ENCODE measurements around the gene CYFIP1.

DNA sequence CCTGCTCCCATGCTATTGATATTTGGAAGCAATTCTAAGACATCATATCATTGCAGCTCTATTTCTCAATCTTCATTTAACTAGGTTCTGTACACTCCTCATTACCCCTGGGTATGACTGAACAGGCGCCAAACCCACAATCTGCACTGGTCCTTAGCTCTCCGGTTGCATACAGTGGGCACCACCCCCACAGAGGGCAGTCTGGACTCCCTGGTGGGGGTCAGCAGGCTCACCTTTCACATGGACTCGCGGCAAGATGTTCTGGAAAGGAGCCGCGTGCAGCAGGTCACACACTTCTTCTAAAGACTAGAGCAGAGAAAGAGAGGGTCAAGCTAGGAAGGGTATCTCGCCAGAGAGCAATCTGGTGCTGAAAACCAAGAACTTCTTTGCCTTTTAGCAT is 105.2 kb downstream of the CYFIP1 start:
- TF ChIP-seq, protein P1, sequence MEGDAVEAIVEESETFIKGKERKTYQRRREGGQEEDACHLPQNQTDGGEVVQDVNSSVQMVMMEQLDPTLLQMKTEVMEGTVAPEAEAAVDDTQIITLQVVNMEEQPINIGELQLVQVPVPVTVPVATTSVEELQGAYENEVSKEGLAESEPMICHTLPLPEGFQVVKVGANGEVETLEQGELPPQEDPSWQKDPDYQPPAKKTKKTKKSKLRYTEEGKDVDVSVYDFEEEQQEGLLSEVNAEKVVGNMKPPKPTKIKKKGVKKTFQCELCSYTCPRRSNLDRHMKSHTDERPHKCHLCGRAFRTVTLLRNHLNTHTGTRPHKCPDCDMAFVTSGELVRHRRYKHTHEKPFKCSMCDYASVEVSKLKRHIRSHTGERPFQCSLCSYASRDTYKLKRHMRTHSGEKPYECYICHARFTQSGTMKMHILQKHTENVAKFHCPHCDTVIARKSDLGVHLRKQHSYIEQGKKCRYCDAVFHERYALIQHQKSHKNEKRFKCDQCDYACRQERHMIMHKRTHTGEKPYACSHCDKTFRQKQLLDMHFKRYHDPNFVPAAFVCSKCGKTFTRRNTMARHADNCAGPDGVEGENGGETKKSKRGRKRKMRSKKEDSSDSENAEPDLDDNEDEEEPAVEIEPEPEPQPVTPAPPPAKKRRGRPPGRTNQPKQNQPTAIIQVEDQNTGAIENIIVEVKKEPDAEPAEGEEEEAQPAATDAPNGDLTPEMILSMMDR (IDR thresholded peaks at IDR 0.05 in 2 of 3, conservative IDR thresholded peaks at IDR 0.05 in 1 of 3; ENCODE audit: control insufficient read depth in 2 of 3, extremely low read depth in 1 of 3, insufficient read depth in 1 of 3, low read depth in 3 of 3, low read length in 3 of 3), result no peak
- no peak for TF ChIP-seq ZNF207 (IDR thresholded peaks at IDR 0.05; ENCODE audit: borderline replicate concordance)
- no peak for TF ChIP-seq CHD2 (IDR thresholded peaks at IDR 0.05; ENCODE audit: borderline replicate concordance, low read depth, low read length)
- TF ChIP-seq, protein P2, sequence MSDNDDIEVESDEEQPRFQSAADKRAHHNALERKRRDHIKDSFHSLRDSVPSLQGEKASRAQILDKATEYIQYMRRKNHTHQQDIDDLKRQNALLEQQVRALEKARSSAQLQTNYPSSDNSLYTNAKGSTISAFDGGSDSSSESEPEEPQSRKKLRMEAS (IDR thresholded peaks at IDR 0.05; ENCODE audit: low read depth, low read length), result no peak
- no peak for TF ChIP-seq GABPA (IDR thresholded peaks at IDR 0.05; ENCODE audit: low read depth)
- TF ChIP-seq, protein P3, sequence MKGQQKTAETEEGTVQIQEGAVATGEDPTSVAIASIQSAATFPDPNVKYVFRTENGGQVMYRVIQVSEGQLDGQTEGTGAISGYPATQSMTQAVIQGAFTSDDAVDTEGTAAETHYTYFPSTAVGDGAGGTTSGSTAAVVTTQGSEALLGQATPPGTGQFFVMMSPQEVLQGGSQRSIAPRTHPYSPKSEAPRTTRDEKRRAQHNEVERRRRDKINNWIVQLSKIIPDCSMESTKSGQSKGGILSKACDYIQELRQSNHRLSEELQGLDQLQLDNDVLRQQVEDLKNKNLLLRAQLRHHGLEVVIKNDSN (IDR thresholded peaks at IDR 0.05; ENCODE audit: borderline replicate concordance, extremely low read length, insufficient read depth, low read depth, low read length), result no peak
- TF ChIP-seq SIX5 (IDR thresholded peaks at IDR 0.05; ENCODE audit: low read depth, low read length, severe bottlenecking), result no peak
- TF ChIP-seq SPI1 (IDR thresholded peaks at IDR 0.05; ENCODE audit: borderline replicate concordance, insufficient read depth, low read depth, low read length), result no peak
- no peak for TF ChIP-seq ESRRA (IDR thresholded peaks at IDR 0.05; ENCODE audit: low read length)
- no peak for TF ChIP-seq RELA (IDR thresholded peaks at IDR 0.05; ENCODE audit: borderline replicate concordance, partially characterized antibody)
- no peak for TF ChIP-seq EZH2 (IDR thresholded peaks at IDR 0.05; ENCODE audit: borderline replicate concordance, control insufficient read depth, low read depth, low read length)

All from GM12878 (cell line).